ENCODE results near the gene M1AP. TPM values are rescaled to one million over a fixed set of nuclear protein-coding genes. Genes with fewer than 3 reads are reported as not detected.

Gene M1AP
- total RNA-seq, 1 donor from 2014 or later: 1.1 TPM

DNA sequence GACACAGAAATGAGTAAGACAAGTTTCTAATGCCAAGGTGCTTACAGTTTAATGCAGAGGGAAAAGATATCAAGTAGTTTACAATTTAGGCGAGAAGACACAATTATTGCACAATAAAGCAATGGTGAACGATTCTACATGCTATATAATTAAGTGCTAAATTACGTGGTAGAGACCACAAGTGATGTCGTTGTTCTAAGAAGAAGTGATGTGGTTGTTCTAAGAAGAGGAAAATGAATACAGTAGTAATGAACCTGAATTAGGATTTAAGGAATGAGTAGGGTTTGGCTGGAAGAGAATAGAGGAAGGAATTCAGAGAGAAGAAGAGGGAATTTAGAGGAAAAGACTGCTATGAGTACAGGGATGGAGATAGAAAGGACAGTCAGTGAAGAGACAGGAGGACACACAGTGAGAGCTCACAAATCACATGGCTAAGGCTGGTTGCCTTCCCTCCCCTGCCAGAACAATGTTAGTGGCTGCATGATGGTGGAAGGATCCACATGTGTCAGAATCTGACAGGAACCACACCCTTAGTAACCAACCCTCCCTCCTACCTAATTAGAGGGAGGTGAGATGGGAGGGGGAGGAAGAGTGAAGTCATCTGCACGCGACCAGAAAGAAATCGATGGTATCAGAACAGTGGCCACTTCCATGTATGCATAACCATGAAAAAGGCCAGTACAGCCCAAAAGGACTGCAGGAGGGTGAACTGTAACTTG lies 44.7 kb downstream of the M1AP start:
- DNase-seq (ENCODE audit: low spot score) (no peak), ATAC-seq (no peak)
- intact Hi-C loops (cut with DNase I): no loop called here

DNA sequence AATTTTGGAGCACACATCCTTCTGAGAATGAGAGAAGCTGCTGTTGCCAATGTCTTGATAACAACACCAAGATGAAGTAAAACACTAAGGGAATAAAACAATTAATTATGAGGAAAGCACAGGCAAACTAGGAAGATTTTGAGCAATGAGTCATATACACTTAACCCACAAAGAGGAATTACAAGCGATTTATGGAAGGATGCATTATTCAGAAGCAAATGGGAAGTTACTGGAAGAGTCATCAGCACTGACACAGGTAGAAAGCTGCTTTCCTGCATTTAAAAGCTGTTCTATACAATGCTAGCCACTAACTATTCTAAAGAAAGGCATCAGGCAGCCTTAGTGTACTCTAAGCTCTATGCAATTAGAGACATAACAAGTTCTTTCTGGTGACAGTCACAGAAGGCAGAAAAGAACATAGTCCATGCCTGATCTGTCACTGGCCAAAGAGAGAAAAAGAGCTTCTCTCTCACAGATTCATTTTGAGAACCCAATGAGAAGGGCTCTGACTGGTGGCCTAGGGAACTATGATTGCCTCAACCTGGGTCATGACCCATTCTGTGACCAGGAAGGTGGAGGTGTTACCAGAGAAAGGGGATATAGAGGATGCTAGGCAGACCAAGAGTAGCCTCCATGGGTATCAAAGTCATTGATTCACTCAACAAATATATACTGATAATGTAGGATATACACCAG lies 45.4 kb downstream of the M1AP start:
- no peak for ATAC-seq
- intact Hi-C loops (cut with DNase I): no loop called here
- no peak for DNase-seq (ENCODE audit: low spot score)

DNA sequence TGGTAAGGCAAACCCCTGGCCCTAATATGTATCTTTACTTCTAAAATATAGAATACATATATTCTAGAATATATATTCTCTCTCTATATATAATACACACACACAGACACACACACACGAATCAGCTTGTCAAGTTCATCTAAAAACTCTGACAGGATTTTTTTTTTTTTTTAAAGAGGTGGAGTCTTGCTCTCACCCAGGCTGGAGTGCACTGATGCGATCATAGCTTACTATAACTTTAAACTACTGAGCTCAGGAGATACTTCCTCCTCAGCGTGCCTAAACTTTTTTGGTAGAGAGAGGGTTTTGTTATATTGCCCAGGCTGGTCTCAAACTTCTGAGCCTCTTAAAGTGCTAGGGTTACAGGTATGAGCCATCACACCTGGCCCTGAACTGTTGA lies 48.5 kb downstream of the M1AP start:
- intact Hi-C loops (cut with DNase I): no loop called here
- DNase-seq (ENCODE audit: low spot score) (no peak), ATAC-seq (no peak)

DNA sequence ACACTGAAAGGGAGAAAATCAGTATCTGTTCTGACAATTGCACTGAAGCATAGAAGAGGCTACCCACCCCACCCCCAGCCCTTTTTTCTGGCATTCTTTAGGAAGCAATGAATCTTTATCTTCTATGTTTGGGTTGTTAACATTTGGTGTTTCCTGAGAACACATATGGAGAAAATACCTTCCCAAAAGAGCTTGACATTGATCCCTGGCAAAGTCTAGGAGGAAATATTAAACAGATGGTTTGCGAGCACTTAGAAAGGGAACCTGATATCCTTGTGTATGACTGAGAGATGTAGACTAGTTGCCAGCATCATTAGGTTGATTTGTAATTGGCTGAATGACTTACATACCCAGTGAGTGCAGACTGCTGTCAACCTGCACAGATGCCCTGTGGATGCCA lies 50.7 kb downstream of the M1AP start:
- DNase-seq (ENCODE audit: low spot score) (no peak), ATAC-seq (no peak)
- intact Hi-C loops (cut with DNase I): no loop called here

DNA sequence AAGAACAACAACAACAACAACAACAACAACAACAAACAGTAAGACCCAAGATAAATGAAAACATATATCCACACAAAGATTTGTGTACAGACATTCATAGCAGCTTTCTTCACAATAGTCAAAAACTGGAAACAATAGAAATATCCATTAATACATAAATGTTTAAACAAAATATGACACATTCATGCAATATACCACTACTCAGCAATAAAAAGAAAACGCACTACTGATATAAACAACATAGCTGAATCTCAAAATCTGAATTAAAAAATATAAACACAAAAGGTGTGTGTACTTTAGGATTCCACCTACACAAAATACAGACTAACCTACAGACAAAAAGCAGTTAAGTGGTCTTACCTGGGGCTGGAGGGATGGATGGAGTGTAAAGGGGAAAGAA lies 51.5 kb downstream of the M1AP start:
- ATAC-seq: no peak
- intact Hi-C loops (cut with DNase I): no loop called here
- DNase-seq (ENCODE audit: low spot score): no peak

DNA sequence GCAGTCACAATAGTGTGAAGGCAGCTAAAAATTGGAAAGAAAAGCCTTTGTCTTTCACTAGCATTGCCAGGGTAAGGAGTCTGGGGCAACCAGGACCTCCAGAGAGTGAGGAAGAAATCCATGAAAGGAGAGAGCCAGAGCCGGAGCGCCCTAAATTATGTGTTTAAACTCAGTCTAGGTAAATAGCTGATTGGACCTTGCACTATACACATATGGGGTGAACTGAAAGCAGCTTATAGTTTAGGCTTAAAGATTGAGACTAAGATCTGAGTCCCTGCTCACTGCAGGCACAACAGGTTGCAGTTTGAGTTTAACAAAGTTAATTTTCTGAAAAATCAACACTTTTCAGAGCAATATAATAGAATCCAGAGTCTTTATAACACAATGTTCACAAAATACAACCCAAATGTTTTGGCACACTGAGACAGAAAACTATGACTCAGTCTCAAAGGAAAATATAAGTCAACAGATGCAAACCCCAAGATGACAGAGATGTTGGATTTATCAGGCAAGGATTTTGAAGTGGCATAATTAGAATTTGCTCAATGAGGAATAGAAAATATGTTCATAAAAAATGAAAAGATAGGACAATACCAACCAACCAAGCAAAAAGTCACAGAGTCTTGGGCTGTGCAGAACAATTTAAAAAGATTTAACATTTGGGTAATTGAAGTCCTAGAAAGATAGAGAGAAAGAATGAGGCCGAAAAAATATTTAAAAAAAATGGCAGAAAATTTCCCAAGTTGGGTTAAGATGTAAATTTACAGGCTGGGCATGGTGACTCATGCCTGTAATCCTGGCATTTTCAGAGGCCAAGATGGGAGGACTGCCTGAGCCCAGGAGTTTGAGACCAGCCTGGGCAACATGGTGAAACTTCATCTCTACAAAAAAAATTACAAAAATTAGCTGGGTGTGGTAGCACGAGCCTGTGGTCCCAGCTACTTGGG lies 54.0 kb downstream of the M1AP start:
- intact Hi-C loops (cut with DNase I): no loop called here
- ATAC-seq: no peak
- DNase-seq (ENCODE audit: low spot score): no peak

DNA sequence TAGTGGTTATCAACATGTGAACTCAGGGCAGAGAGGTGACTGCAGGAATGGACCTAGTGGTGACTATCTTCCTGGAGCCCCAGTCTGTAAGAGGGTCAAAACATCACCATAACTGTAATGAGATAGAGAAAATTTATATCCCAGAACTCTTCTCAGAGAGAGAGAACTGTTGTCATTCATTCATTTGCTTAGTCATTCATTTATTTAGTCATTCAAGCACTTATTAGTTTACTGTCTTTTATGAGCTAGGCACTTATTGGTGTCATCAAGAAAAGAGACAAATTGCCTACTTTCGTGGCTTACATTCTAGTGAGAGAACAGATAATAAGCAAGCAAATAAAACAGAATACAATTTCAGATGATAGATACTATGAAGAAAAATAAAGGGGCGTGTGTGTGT lies 59.5 kb downstream of the M1AP start:
- no peak for ATAC-seq
- no peak for DNase-seq (ENCODE audit: low spot score)
- intact Hi-C loops (cut with DNase I): loop anchor here (5.0 kb wide), 1 partner anchor 106 kb away; the partner anchor contains the start of genes CCDC142 and TTC31

DNA sequence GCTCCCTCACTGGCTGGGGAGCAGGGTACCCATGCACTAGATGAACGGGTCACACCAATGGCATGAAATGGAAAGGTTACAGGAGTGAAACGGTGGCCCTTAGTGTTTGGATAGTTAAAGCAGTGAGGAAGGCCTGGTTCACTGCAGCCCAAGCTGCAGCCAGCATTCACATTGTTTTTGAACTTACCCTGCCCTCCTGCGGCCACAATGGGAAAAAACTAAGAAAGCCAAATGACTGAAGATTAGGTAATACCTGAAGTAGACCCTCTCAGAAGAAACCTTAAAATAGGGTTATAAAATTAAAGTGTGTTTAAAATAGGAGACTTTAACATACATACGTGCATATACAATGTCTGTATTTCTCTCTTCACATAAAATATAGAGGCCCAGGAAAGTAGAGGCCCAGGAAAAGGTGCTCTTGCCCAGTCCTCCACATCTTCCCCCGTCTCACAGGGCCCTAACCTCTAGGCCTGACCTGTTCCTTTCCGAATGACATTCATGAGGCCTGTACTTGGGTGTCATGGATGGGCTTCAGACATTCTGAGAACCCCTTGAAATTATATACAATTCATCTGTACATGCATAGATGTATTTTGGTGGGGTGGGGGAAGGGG lies 60.4 kb downstream of the M1AP start:
- intact Hi-C loops (cut with DNase I): loop anchor here (5.0 kb wide), 1 partner anchor 105 kb away; the partner anchor contains the start of genes CCDC142 and TTC31
- peak; percentile 70 for DNase-seq (ENCODE audit: low spot score)
- peak; percentile 91 for ATAC-seq

DNA sequence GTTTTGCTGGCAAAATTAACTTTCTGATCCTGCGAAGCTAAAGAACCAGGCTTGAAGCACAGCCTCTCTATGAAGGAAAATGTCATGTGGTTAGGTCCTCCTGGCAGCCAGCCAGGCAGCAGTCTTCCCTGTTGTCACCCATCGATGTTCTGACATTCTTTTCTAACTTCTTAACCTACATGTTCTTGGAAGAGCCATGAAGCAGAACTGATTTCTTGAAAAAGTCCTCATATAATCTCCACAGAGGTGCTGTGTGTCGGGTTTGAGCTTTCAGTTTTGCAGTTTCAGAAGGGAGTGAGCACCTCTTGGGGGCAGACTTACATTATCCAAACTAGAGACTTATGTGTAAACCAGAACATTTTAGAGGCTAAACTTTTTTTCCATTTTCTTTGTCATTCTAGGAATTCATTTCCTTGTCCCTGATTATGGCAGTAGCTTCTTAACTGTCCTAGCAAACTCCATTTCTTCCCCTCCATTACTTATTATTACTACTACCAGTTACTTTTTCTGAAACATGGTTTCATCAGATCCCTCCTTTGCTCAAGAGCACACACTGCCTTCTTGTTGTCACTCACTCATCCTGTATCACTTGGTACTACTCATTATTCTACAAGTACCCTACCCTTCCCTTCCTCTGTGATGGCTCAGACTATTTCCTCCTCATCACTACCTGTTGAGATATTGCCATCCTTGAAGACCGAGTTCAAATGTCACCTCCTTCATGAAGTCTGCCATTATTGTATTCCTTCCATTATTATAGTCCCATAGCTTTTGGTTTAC lies 62.5 kb downstream of the M1AP start:
- ATAC-seq (no peak), DNase-seq (ENCODE audit: low spot score) (peak; percentile 69)
- intact Hi-C loops (cut with DNase I): loop anchor here (5.0 kb wide), 1 partner anchor 103 kb away; the partner anchor contains the start of genes CCDC142 and TTC31

DNA sequence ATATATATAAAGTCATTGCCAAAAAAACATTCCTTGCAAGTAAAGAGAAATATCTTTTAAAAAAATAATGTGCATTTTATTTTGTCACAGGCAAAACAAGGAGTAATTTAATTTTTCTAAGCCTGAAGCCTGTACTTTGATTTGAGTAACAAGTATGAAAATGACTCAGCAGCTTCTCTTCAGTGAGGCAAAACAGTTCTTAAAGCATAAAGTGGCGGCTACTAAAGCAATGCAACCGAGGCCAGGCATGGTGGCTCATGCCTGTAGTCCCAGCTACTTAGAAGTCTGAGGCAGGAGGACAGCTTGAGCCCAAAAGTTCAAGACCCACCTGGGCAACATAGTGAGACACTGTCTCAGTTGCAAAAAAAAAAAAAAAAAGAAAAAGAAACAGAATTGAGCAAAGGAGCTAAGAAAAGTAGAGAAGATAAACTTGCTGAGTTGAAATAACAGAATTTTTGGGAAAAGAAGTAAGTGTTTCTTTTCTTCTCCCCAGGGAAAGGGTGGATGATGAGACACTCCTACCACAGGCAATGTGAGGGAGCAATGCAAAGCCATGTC lies 64.0 kb downstream of the M1AP start:
- DNase-seq (ENCODE audit: low spot score): no peak
- ATAC-seq: no peak
- intact Hi-C loops (cut with DNase I): no loop called here

DNA sequence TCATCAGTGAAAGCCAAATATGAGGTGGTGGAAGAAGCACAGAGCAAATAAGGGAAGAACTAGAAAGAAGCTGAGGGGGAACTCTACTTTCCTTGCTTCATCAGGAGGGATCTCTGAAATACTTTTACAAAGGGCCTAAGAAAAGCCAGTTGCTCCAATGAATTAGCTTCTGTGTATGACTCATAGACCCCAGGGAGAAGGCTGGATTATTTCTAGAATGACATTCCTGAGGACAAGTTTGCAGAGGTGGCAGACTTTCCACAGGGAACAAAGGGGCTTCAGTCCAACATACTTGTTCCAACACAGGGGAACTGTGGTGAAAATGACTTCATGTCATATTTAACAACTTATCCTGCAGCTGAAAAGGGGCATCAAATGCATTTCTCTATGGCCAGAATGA lies 64.6 kb downstream of the M1AP start:
- DNase-seq (ENCODE audit: low spot score) (no peak), ATAC-seq (peak; percentile 64)
- intact Hi-C loops (cut with DNase I): no loop called here

DNA sequence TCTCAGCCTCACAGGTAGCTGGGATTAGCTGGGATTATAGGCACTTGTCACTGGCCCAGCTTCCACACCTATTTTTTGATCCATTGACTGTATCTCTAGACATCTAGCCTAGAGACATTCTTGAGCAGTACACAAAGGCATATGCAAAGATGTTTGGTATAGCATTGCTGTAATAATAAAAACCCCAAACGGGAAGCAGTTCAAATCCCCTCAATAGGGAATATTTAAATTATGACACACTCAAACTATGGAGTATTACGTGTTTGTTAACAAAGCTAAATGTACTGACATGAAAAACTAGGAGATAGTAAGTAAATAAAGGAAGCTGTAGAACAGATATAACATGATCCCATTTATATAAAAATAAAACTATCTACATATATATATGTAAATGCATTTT lies 65.9 kb downstream of the M1AP start:
- ATAC-seq (no peak), DNase-seq (ENCODE audit: low spot score) (no peak)
- intact Hi-C loops (cut with DNase I): no loop called here

DNA sequence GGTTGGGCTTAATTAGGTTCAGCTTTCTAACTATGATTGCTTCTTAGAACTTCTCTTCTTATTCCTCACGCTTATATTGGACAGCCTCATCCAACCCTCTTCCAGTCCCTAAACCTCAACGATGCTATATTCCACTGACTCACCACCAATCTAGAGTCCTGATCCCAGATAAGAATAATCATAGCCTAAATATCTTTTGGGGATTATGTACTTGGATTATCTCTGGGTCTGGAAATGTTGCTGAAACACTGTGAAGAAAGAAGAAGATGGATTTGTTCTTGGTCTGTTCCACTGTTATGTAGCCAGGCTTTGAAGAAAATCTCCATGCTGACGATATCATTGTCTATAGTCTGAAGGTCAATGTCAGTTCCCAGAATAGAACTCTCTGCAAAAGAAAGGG lies 66.7 kb downstream of the M1AP start:
- no peak for ATAC-seq
- DNase-seq (ENCODE audit: low spot score): no peak
- intact Hi-C loops (cut with DNase I): no loop called here

DNA sequence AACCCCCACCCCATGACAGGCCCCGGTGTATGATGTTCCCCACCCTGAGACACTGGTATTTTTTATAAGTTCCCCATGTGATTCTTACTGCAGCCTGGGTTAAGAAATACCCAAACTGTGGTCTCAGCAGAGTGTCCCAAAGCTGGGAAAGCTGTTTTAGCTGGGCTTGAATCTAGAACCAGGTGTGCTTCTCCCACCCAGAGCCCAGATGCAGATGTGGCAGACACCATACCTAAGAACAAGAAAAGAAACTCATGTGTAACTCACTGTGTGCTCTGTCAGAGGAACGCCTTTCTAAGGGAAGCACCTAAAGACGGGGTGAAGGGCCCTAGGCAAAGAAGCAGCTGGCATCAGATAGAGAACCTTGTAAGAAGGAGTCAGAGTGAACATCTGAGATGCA lies 69.7 kb downstream of the M1AP start:
- ATAC-seq (no peak), DNase-seq (ENCODE audit: low spot score) (no peak)
- intact Hi-C loops (cut with DNase I): no loop called here

DNA sequence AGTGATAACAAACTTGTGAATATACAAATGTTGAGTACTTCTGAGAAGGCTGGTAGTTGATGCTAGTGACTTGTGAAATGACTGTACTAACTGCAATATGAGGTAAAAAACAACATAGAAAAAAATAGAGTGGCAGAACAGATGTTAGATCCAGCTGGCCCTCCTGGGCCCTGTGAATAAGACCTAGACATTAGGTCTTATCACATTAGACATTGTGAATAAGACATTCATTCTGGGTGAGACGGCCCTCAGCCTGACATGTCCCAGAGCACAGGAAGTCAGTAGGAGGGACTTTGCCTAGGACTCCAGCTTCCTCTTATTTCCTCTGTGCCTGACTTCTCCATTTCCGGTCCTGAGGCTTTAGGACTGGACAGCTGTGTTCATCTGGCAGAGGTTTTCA lies 70.7 kb downstream of the M1AP start:
- intact Hi-C loops (cut with DNase I): no loop called here
- DNase-seq (ENCODE audit: low spot score) (no peak), ATAC-seq (peak; percentile 48)

DNA sequence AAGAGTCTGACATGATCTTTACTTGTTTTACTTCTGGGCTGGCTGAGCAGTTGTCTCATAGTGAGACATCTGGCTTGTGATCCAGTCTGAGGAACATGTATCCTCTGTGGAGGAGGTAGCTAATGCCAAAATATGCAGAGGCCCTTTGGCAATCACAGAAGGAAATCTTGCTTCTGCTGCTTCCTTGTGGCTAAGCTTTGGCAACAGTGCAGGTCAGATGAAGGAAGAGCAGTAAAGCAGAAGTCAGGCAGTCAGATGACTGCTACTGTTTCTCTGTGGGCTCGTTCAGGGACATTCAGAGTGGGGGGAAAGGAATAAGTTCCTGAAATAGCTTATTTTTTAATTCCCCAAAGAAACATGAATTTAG lies 71.3 kb downstream of the M1AP start:
- peak; percentile 97 for ATAC-seq

DNA sequence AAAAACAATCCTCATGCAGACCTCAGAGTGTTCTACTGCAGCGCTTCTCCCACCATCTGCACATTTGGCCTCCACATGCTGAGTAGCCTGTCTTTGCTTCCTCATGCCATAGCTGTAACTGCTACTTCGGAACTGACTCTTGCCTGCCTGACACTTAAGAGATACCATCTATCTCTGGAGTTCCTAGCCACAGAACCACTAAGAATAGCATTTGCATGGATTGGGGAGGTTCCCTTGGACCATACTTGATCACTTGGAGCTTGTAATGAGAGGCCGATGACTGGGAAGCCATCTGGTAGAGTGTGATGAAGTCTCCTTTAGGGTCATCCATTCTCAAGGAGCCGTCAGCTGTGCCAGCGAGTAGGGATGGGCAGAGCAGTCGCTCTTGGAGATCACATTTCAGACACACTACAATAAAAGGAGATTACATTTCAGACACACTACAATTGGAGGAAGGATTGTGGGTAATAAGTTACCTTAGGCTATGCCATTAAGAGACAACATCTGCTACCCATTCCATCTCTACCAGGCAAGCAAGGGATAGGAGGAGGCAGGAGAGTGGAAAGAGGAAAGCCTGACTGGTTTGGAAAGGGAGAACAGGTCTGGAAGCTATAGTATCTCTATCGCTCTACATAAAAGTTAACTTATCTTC lies 71.8 kb downstream of the M1AP start:
- intact Hi-C loops (cut with DNase I): no loop called here
- peak; percentile 25 for ATAC-seq
- no peak for DNase-seq (ENCODE audit: low spot score)

More for the DNA sequence above, 71.3 kb downstream of the M1AP start:
- intact Hi-C loops (cut with DNase I): no loop called here
- peak; percentile 60 for DNase-seq (ENCODE audit: low spot score)

DNA sequence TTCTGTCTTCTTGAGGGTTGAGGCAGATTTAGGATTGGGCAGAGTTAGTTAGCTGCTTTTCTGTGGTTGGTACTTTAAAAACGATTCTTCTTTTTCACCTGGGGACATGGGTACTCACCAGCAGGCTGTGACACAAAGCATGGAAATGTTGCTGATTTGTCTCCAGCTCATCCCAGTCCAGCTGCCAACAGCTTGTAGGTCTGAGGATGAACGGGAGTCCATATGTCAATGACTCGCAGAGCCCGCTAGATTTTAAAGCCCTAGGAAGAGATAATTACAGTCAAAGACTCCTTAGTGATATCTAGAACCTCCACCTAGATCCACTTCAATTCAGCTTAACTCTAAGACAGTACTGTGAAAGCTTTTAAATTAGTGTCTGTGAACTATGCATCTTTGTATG lies 72.8 kb downstream of the M1AP start:
- intact Hi-C loops (cut with DNase I): no loop called here
- ATAC-seq: no peak

More for the DNA sequence above, 72.8 kb downstream of the M1AP start:
- DNase-seq (ENCODE audit: low spot score): no peak

Data from sciatic nerve (tissue), 2 donors.